HepG2 (cell line): ENCODE results near the gene NOL11. TPM values are rescaled to one million over a fixed set of nuclear protein-coding genes. Genes with fewer than 3 reads are reported as not detected.
A peak's percentile ranks its signal among the peaks of the same experiment; 100 is the strongest.

Experiments
- ARID3A ChIP-seq: IDR thresholded peaks from 2 replicates; pipeline ENCODE4 v1.6.1; 2012; ENCODE audit warnings: low read depth, low read length, improper control_type of control experiment
- CCAR2 ChIP-seq: fragments of 200-400 bp; formaldehyde crosslinking; optimal IDR thresholded peaks from 2 replicates; pipeline ENCODE3; 2018; ENCODE audit warnings: low read depth, mild to moderate bottlenecking, low read length, moderate library complexity
- HHEX ChIP-seq: IDR thresholded peaks from 2 replicates; pipeline ENCODE4 v1.6.1; 2016; ENCODE audit warnings: control low read depth
- MAFK ChIP-seq, 2 experiments: IDR thresholded peaks in 1 of 2; conservative IDR thresholded peaks in 1 of 2; 2 replicates each; pipeline ENCODE4 v1.6.1; 2011; ENCODE audit warnings: improper control_type of control experiment in 2 of 2, low read length in 2 of 2
- MYC ChIP-seq: sonication (generic); formaldehyde crosslinking; IDR thresholded peaks from 2 replicates; pipeline ENCODE4 v1.9.0; 2021; ENCODE audit warnings: missing genetic modification reagents, borderline replicate concordance
- PAX8 ChIP-seq: sonication (generic); formaldehyde crosslinking; IDR thresholded peaks from 2 replicates; pipeline ENCODE4 v1.8.0; 2022; ENCODE audit warnings: mild to moderate bottlenecking, missing genetic modification reagents, borderline replicate concordance
- RCOR2 ChIP-seq: IDR thresholded peaks from 2 replicates; pipeline ENCODE4 v1.6.1; 2016; ENCODE audit warnings: missing biosample characterization, missing genetic modification reagents
- SP4 ChIP-seq: sonication (generic); formaldehyde crosslinking; IDR thresholded peaks from 2 replicates; pipeline ENCODE4 v1.8.1; 2023; ENCODE audit warnings: mild to moderate bottlenecking, missing genetic modification reagents
- TEAD2 ChIP-seq: sonication (generic); formaldehyde crosslinking; IDR thresholded peaks from 2 replicates; pipeline ENCODE4 v1.9.0; 2021; ENCODE audit warnings: missing genetic modification reagents
- WIZ ChIP-seq: sonication (generic); formaldehyde crosslinking; IDR thresholded peaks from 2 replicates; pipeline ENCODE4 v1.5.1; 2020; ENCODE audit warnings: mild to moderate bottlenecking, missing genetic modification reagents
- ZBTB14 ChIP-seq: sonication (generic); formaldehyde crosslinking; IDR thresholded peaks from 2 replicates; pipeline ENCODE4 v1.4.0; 2020; ENCODE audit warnings: missing genetic modification reagents
- ZMYM4 ChIP-seq: sonication (generic); formaldehyde crosslinking; IDR thresholded peaks from 2 replicates; pipeline ENCODE4 v1.8.1; 2023; ENCODE audit warnings: mild to moderate bottlenecking, missing genetic modification reagents
- ZNF142 ChIP-seq: sonication (generic); formaldehyde crosslinking; IDR thresholded peaks from 2 replicates; pipeline ENCODE4 v1.4.0; 2020; ENCODE audit warnings: missing genetic modification reagents
- ZNF33A ChIP-seq: sonication (generic); formaldehyde crosslinking; IDR thresholded peaks from 2 replicates; pipeline ENCODE4 v1.5.1; 2020; ENCODE audit warnings: missing genetic modification reagents, mild to moderate bottlenecking, moderate library complexity, borderline replicate concordance
- ZNF777 ChIP-seq: sonication (generic); formaldehyde crosslinking; IDR thresholded peaks from 2 replicates; pipeline ENCODE4 v1.4.0; 2020; ENCODE audit warnings: missing genetic modification reagents
- polyA plus RNA-seq, 8 experiments: library from polyadenylated mRNA; depleted of rRNA in 3 of 8; stranded (reverse) in 7 of 8; unstranded in 1 of 8; fragments of >200 nt; fragmentation: Illumina TruSeq in 4 of 8; extraction: Trizol in 4 of 8; gene quantifications; 2 replicates each; pipeline versions ENCODE4 v1.2.1 to v1.2.3, GENCODE V29; 2011 to 2016; ENCODE audit warnings: low read depth in 4 of 8, missing spikeins in 1 of 8, mixed read lengths in 1 of 8; ENCODE audit not compliant: insufficient read depth in 1 of 8
- total RNA-seq, 5 experiments: library from RNA; depleted of rRNA; stranded (reverse); fragments of >200 nt; fragmentation: Illumina TruSeq; extraction: Trizol; gene quantifications; 2 replicates each; pipeline ENCODE4 v1.2.3, GENCODE V29; 2016; ENCODE audit warnings: low read depth in 1 of 5
- TF ChIP-seq, protein P1 (sequence below): sonication (generic); formaldehyde crosslinking; IDR thresholded peaks from 2 replicates; pipeline ENCODE4 v1.4.0; 2020; ENCODE audit warnings: missing genetic modification reagents

NOL11 gene
- total and polyA plus RNA-seq, 2 of the 13 experiments (the other 11 are each of a cell fraction or from before 2014, with no cell fraction given): 45.8 to 124 TPM

DNA sequence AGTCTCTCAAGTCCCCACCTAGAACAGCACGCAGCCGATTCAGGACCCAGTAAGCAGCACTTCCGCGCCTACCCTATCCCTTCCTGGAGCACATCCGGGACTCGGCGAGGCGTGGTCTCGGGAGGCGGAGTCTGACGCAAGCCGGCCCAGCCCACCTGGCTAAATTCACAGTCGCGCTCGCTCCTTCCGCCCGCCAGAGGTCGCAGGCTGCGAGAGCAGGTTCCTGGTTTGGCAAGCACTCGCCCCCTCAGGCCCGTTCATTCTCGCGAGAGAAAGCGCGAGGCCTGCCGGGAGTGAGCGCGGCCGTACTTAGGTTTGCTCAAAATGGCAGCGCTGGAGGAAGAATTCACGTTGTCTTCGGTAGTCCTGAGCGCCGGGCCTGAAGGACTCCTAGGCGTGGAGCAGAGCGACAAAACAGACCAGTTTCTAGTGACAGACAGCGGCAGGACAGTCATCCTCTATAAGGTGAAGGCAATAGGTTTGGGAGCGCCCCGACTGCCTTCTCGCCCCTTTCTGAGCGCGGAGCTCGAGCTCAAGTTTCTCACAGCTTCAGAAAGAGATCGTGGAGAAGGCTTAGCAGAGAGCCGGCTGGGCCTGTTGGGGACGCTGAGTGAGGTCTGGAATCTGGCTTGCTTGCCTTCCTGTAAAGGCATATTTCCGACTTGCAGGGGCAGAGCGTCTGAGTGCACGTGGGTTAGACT lies at the start of gene NOL11 (continued):
- TF ChIP-seq ZNF142 (CRISPR knock-in tag) (peak; percentile 87), PAX8 (peak; percentile 85; the same call in 1 of the 2 replicates), ZNF777 (CRISPR knock-in tag) (peak; percentile 72), MAFK (conservative IDR thresholded peaks at IDR 0.05 in 1 of 2, IDR thresholded peaks at IDR 0.05 in 1 of 2; ENCODE audit: low read length in 2 of 2) (0 out of 4 replicates have a peak, but pooled peaks of 1 of the 2 experiments have one; percentile 8), RCOR2 (CRISPR knock-in tag) (no peak), HHEX (CRISPR knock-in tag) (0 out of 2 replicates have a peak, but pooled peaks have one; percentile 36), CCAR2 (peak; percentile 95), TEAD2 (CRISPR knock-in tag) (no peak), ZNF33A (CRISPR knock-in tag) (no peak; the same call in 1 of the 2 replicates), SP4 (CRISPR knock-in tag) (peak; percentile 97), ARID3A (peak; percentile 76; the same call in 1 of the 2 replicates), WIZ (CRISPR knock-in tag) (peak; percentile 25; the same call in 1 of the 2 replicates), ZMYM4 (CRISPR knock-in tag) (peak; percentile 100), MYC (CRISPR knock-in tag) (peak; percentile 97), ZBTB14 (peak; percentile 67)
- TF ChIP-seq, protein P1, sequence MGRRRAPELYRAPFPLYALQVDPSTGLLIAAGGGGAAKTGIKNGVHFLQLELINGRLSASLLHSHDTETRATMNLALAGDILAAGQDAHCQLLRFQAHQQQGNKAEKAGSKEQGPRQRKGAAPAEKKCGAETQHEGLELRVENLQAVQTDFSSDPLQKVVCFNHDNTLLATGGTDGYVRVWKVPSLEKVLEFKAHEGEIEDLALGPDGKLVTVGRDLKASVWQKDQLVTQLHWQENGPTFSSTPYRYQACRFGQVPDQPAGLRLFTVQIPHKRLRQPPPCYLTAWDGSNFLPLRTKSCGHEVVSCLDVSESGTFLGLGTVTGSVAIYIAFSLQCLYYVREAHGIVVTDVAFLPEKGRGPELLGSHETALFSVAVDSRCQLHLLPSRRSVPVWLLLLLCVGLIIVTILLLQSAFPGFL (CRISPR knock-in tag): peak; percentile 29; the same call in 1 of the 2 replicates
